ENCODE measurements around the gene NUTF2. TPM values are rescaled to one million over a fixed set of nuclear protein-coding genes. Genes with fewer than 3 reads are reported as not detected.
A peak's percentile ranks its signal among the peaks of the same experiment; 100 is the strongest.
"Not testable (repeated sequence)": the region's sequence is repeated elsewhere in the genome, so short reads cannot be mapped to it uniquely, and the experiment has no call there.

Gene NUTF2
- total and polyA plus RNA-seq, 7 experiments from 2014 or later = 34.7 to 125 (median 41.3) TPM

DNA sequence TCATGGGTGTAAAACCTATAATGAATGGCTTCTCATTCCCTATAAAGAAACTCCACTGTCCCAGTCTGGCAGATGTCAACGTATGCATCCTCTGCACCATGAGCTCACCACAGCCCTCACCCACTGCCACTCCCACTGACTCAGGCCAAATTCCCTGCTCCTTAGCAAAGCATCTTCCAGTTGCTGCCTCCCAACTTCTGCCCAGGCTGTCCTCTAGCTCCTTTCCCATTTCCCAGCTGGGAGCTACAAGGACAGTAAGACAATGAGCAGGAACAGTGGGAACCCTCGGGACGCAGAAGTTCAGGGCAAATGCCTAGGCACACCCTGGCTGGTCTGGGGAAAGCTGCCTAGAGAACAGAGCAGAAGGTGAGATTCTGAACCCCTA, 13.7 kb upstream of the NUTF2 start:
- H3K9me3 Mint-ChIP-seq = no peaks in the 10 kb centered on the region
- Histone ChIP-seq H3K36me3 (ENCODE audit: control insufficient read depth in 2 of 3, insufficient read depth in 3 of 3, low read length in 3 of 3) (peaks cover 0 to 42% (median 3%) of the 10 kb centered on the region in 3 experiments), H3K9me3 (ENCODE audit: control insufficient read depth in 2 of 3, low read length in 3 of 3) (no peaks in the 10 kb centered on the region), H3K27ac (ENCODE audit: low read depth, low read length) (peak overlapping the region; percentile 70), H3K4me1 (ENCODE audit: control insufficient read depth in 2 of 2, insufficient read depth in 2 of 2, low read length in 2 of 2) (peaks cover 8 to 9% of the 10 kb centered on the region in 2 donors), H3K27me3 (ENCODE audit: control insufficient read depth in 2 of 2, insufficient read depth in 2 of 2, low read length in 2 of 2) (no peaks in the 10 kb centered on the region), H3K4me3 (ENCODE audit: low read length) (peak overlapping the region; percentile 82)
- H3K36me3 Mint-ChIP-seq = peaks cover 3 to 14% (median 5%) of the 10 kb centered on the region in 5 donors
- ChIA-PET POLR2A (interaction anchor here (0.6 to 2.9 kb wide), 9 partner anchors 11 to 268 kb away, joined by 3 to 22 read pairs (median 6); partner anchors contain the start of genes CENPT, GFOD2, NUTF2 and RANBP10), CTCF (interaction anchor here (0.6 to 1.2 kb wide), 4 partner anchors 8 to 1528 kb away, joined by 3 to 4 read pairs (median 4); no protein-coding TSS in a partner anchor)
- intact Hi-C loops (cut with micrococcal nuclease) = loop anchor here (1.0 to 10.0 kb wide), 13 partner anchors 9 to 606 kb away; partner anchors contain the start of genes EDC4 (in 2 of the 2), NUTF2 (in 2 of the 2), RANBP10 (in 2 of the 2) and THAP11 (in 2 of the 2)
- ATAC-seq (no peak), DNase-seq (no peak)
- peak overlapping the region in 7 of 9 donors; percentile 66 to 88 (median 80) for H3K27ac Mint-ChIP-seq
- no peaks in the 10 kb centered on the region for H3K27me3 Mint-ChIP-seq
- peaks cover 11 to 19% (median 15%) of the 10 kb centered on the region in 7 donors for H3K4me1 Mint-ChIP-seq
- H3K4me3 Mint-ChIP-seq = peak overlapping the region; percentile 90 to 96 (median 93)

DNA sequence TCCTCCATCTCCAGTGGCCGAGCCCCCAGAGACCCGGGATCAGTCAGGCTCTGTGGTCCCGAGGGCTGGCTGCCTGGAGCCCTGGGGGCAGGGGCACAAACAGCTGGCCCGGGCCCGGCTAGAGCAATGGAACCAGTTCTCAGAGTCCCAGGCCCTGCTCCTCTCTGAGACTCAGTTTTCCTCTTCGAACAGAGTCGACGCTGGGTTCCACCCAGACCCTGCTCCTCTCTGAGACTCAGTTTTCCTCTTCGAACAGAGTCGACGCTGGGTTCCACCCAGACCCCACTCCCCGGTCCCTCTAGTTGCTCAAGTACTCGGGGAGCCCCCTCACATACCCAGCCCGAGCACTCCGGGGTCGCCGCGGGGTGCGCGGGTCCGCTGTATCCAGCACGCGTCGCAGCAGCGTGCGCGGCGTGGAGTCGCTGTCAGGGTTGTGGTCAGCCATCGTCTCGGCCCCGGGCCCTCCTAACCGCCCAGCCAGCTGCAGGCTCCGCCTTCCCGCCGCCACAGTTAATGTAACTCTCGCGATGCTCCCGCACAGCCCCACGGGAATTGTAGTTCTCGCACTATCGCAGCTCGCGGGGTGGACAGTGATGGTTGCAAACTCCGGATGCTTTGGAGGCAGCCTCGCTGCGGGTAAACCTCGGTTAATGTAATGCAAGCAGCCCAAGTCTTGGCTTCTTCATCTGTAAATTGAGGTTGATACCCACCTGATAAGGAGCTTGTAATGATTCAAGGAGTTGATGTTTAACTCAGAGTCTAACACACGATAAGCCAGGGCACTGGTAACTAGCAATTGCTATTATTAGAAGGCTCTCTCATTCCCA, 13.1 kb upstream of the NUTF2 start:
- H3K4me1 Mint-ChIP-seq = peaks cover 11 to 19% (median 15%) of the 10 kb centered on the region in 7 donors
- DNase-seq (peak; percentile 83 to 92 (median 89)), ATAC-seq (peak; percentile 100)
- CTCF ChIA-PET = interaction anchor here (0.6 to 1.2 kb wide), 6 partner anchors 7 to 1528 kb away, joined by 3 to 8 read pairs (median 4); no protein-coding TSS in a partner anchor
- Histone ChIP-seq H3K27ac (ENCODE audit: low read depth, low read length) (peak overlapping the region; percentile 70), H3K27me3 (ENCODE audit: control insufficient read depth in 2 of 2, insufficient read depth in 2 of 2, low read length in 2 of 2) (no peaks in the 10 kb centered on the region), H3K4me1 (ENCODE audit: control insufficient read depth in 2 of 2, insufficient read depth in 2 of 2, low read length in 2 of 2) (peaks cover 8 to 9% of the 10 kb centered on the region in 2 donors), H3K9me3 (ENCODE audit: control insufficient read depth in 2 of 3, low read length in 3 of 3) (no peaks in the 10 kb centered on the region), H3K4me3 (ENCODE audit: low read length) (peak overlapping the region; percentile 82), H3K36me3 (ENCODE audit: control insufficient read depth in 2 of 3, insufficient read depth in 3 of 3, low read length in 3 of 3) (peaks cover 0 to 36% (median 3%) of the 10 kb centered on the region in 3 experiments)
- POLR2A ChIA-PET = interaction anchor here (0.6 to 2.9 kb wide), 13 partner anchors 10 to 269 kb away, joined by 3 to 22 read pairs (median 4); partner anchors contain the start of genes CENPT, EDC4, GFOD2 and NUTF2
- H3K4me3 Mint-ChIP-seq = peak overlapping the region; percentile 90 to 96 (median 93)
- H3K36me3 Mint-ChIP-seq = peaks cover 3 to 14% (median 5%) of the 10 kb centered on the region in 5 donors
- intact Hi-C loops (cut with micrococcal nuclease) = loop anchor here (1.0 to 10.0 kb wide), 13 partner anchors 9 to 606 kb away; partner anchors contain the start of genes EDC4 (in 2 of the 2), NUTF2 (in 2 of the 2), RANBP10 (in 2 of the 2) and THAP11 (in 2 of the 2)
- H3K27me3 Mint-ChIP-seq = no peaks in the 10 kb centered on the region
- no peaks in the 10 kb centered on the region for H3K9me3 Mint-ChIP-seq
- peak overlapping the region; percentile 73 to 93 (median 82) for H3K27ac Mint-ChIP-seq

DNA sequence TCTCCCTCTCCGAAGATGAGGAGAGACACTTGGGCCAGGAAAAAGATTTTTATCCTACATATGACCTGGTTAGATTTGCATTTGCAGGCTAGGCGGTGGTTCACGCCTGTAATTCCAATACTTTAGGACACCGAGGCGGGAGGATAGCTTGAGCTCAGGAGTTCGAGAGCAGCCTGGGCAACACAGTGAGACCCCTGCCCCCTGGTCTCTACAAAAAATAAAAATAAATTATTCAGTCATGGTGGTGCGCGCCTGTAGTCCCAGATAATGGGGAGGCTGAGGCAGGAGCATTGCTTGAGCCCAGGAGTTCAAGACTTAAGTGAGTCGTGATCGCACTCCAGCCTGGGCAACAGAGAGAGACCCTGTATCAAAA, 12.5 kb upstream of the NUTF2 start:
- H3K27ac ChIP-seq (ENCODE audit: low read depth, low read length) = peak overlapping the region; percentile 70
- CTCF ChIA-PET = interaction anchor here (0.5 to 1.0 kb wide), 3 partner anchors 15 to 32 kb away, joined by 3 to 8 read pairs (median 3); no protein-coding TSS in a partner anchor
- peak overlapping the region; percentile 90 to 96 (median 93) for H3K4me3 Mint-ChIP-seq
- H3K36me3 ChIP-seq (ENCODE audit: control insufficient read depth in 2 of 3, insufficient read depth in 3 of 3, low read length in 3 of 3) = peaks cover 0 to 30% (median 3%) of the 10 kb centered on the region in 3 experiments
- intact Hi-C loops (cut with micrococcal nuclease) = loop anchor here in 1 of 2 donors (5.0 to 10.0 kb wide), 3 partner anchors 38 to 607 kb away; partner anchors contain the start of genes ACD, C16orf86, EDC4 and ENKD1
- no peaks in the 10 kb centered on the region for H3K27me3 ChIP-seq (ENCODE audit: control insufficient read depth in 2 of 2, insufficient read depth in 2 of 2, low read length in 2 of 2)
- H3K9me3 Mint-ChIP-seq = no peaks in the 10 kb centered on the region
- H3K4me1 ChIP-seq (ENCODE audit: control insufficient read depth in 2 of 2, insufficient read depth in 2 of 2, low read length in 2 of 2) = peaks cover 8 to 9% of the 10 kb centered on the region in 2 donors
- peak overlapping the region; percentile 82 for H3K4me3 ChIP-seq (ENCODE audit: low read length)
- H3K27ac Mint-ChIP-seq = peak overlapping the region in 7 of 9 donors; percentile 73 to 93 (median 81)
- DNase-seq (no peak), ATAC-seq (no peak)
- H3K9me3 ChIP-seq (ENCODE audit: control insufficient read depth in 2 of 3, low read length in 3 of 3) = no peaks in the 10 kb centered on the region
- POLR2A ChIA-PET = interaction anchor here (0.7 to 2.9 kb wide), 11 partner anchors 10 to 270 kb away, joined by 3 to 22 read pairs (median 4); partner anchors contain the start of genes CENPT, EDC4, NUTF2 and RANBP10
- peaks cover 3 to 14% (median 4%) of the 10 kb centered on the region in 5 donors for H3K36me3 Mint-ChIP-seq
- H3K27me3 Mint-ChIP-seq = no peaks in the 10 kb centered on the region
- H3K4me1 Mint-ChIP-seq = peaks cover 11 to 19% (median 15%) of the 10 kb centered on the region in 7 donors

DNA sequence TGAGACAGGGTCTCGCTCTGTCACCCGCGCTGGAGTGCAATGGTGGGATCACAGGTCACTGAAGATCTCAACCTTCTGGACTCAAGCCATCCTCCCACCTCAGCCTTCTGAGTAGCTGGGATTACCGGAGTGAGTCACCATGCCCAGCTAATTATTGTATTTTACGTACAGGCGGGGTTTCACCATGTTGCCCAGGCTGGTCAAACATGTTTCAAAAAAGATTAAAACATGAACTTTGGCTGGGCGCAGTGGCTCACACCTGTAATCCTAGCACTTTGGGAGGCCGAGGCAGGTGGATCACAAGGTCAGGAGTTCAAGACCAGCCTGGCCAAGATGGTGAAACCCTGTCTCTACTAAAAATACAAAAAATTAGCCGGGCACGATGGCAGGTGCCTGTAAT, 9.5 kb upstream of the NUTF2 start:
- ATAC-seq; H3K27ac Mint-ChIP-seq; H3K4me3 Mint-ChIP-seq; H3K9me3 Mint-ChIP-seq; H3K27me3 Mint-ChIP-seq; H3K27ac ChIP-seq (ENCODE audit: low read depth, low read length); H3K9me3 ChIP-seq (ENCODE audit: control insufficient read depth in 2 of 3, low read length in 3 of 3); H3K36me3 Mint-ChIP-seq; H3K36me3 ChIP-seq (ENCODE audit: control insufficient read depth in 2 of 3, insufficient read depth in 3 of 3, low read length in 3 of 3); DNase-seq; H3K27me3 ChIP-seq (ENCODE audit: control insufficient read depth in 2 of 2, insufficient read depth in 2 of 2, low read length in 2 of 2); POLR2A ChIA-PET; H3K4me3 ChIP-seq (ENCODE audit: low read length): not testable (repeated sequence)
- intact Hi-C loops (cut with micrococcal nuclease) = loop anchor here in 1 of 2 donors (10.0 kb wide), 1 partner anchor 172 kb away; the partner anchor contains the start of genes ACD, C16orf86, ENKD1 and PARD6A
- H3K4me1 ChIP-seq (ENCODE audit: control insufficient read depth in 2 of 2, insufficient read depth in 2 of 2, low read length in 2 of 2) = peaks cover 13 to 14% of the 10 kb centered on the region in 2 donors
- CTCF ChIA-PET = interaction anchor here (1.1 kb wide), 1 partner anchor 21 kb away, joined by 3 read pairs; no protein-coding TSS in a partner anchor
- peaks cover 10 to 23% (median 21%) of the 10 kb centered on the region in 7 donors for H3K4me1 Mint-ChIP-seq

DNA sequence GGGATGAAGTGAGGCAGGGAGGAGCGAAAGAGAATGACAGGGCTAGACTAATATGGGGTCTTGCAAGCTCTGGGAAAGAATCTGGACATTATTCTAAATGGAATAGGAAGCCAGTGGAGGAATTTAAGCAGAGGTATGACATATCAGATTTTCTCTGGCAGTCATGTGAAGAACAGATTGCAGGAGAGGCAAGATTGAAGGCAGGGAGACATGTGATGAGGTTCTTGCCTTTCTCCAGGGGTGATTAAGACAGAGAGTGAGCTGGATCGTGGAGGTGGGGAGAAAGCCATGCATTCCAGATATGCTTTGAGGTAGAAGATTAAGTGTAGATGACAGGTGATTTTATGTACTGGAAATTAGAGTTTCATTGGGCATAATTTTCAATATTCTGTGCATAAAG, 8.9 kb upstream of the NUTF2 start:
- intact Hi-C loops (cut with micrococcal nuclease) = loop anchor here in 1 of 2 donors (10.0 kb wide), 1 partner anchor 173 kb away; the partner anchor contains the start of genes ACD, C16orf86, ENKD1 and PARD6A
- DNase-seq (no peak), ATAC-seq (no peak)
- Histone ChIP-seq H3K9me3 (ENCODE audit: control insufficient read depth in 2 of 3, low read length in 3 of 3) (no peaks in the 10 kb centered on the region), H3K4me1 (ENCODE audit: control insufficient read depth in 2 of 2, insufficient read depth in 2 of 2, low read length in 2 of 2) (peaks cover 10% of the 10 kb centered on the region in 2 donors), H3K36me3 (ENCODE audit: control insufficient read depth in 2 of 3, insufficient read depth in 3 of 3, low read length in 3 of 3) (peaks cover 0 to 3% (median 0%) of the 10 kb centered on the region in 3 experiments), H3K4me3 (ENCODE audit: low read length) (no peak overlapping the region), H3K27me3 (ENCODE audit: control insufficient read depth in 2 of 2, insufficient read depth in 2 of 2, low read length in 2 of 2) (no peaks in the 10 kb centered on the region), H3K27ac (ENCODE audit: low read depth, low read length) (no peak overlapping the region)
- Mint-ChIP-seq H3K27me3 (no peaks in the 10 kb centered on the region), H3K4me1 (peaks cover 6 to 18% (median 17%) of the 10 kb centered on the region in 7 donors), H3K27ac (peak overlapping the region in 1 of 9 donors; percentile 30), H3K36me3 (no peaks in the 10 kb centered on the region), H3K9me3 (no peaks in the 10 kb centered on the region), H3K4me3 (no peak overlapping the region)
- POLR2A ChIA-PET = no interaction called here
- CTCF ChIA-PET = interaction anchor here (1.1 kb wide), 1 partner anchor 21 kb away, joined by 3 read pairs; no protein-coding TSS in a partner anchor

Data from naive thymus-derived CD4-positive, alpha-beta T cell (primary cell).